Subcutaneous adipose tissue (tissue), 4 donors: ENCODE data around the gene WDSUB1. TPM values are rescaled to one million over a fixed set of nuclear protein-coding genes. Genes with fewer than 3 reads are reported as not detected.

Experiments
- total RNA-seq, 4 donors: library from RNA; depleted of rRNA; stranded (reverse); fragments of >200 nt; gene quantifications; one replicate each; pipeline ENCODE4 v1.1.0, GENCODE V29; 2016
- TF ChIP-seq, protein P1 (sequence below): fragments of 450-650 bp; IDR thresholded peaks from one replicate; pipeline ENCODE4 v1.5.1; 2016; ENCODE audit warnings: low read depth, mild to moderate bottlenecking, control low read depth, antibody characterized with exemption, moderate library complexity

WDSUB1 gene
- total RNA-seq, 4 donors from 2014 or later, result 5.8 to 9.3 (median 8.2) TPM

DNA sequence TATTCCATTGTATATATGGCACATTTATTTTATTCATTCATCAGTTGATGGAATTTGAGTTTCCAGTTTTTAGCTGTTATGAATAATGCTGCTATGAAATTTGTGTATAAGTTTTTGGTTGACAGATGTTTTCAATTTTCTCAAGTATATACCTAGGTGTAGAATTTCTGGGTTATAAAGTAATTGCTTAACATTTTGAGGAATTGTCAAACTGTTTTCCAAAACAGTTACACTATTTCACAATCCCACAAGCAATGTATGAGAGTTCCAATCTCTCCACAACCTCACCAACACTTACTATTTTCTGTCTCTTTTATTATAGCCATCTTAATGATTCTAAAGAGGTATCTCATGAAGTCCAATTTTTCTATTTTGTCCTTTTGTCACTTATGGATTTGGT lies 12.5 kb upstream of the WDSUB1 start:
- TF ChIP-seq, protein P1, sequence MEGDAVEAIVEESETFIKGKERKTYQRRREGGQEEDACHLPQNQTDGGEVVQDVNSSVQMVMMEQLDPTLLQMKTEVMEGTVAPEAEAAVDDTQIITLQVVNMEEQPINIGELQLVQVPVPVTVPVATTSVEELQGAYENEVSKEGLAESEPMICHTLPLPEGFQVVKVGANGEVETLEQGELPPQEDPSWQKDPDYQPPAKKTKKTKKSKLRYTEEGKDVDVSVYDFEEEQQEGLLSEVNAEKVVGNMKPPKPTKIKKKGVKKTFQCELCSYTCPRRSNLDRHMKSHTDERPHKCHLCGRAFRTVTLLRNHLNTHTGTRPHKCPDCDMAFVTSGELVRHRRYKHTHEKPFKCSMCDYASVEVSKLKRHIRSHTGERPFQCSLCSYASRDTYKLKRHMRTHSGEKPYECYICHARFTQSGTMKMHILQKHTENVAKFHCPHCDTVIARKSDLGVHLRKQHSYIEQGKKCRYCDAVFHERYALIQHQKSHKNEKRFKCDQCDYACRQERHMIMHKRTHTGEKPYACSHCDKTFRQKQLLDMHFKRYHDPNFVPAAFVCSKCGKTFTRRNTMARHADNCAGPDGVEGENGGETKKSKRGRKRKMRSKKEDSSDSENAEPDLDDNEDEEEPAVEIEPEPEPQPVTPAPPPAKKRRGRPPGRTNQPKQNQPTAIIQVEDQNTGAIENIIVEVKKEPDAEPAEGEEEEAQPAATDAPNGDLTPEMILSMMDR, result no peak

DNA sequence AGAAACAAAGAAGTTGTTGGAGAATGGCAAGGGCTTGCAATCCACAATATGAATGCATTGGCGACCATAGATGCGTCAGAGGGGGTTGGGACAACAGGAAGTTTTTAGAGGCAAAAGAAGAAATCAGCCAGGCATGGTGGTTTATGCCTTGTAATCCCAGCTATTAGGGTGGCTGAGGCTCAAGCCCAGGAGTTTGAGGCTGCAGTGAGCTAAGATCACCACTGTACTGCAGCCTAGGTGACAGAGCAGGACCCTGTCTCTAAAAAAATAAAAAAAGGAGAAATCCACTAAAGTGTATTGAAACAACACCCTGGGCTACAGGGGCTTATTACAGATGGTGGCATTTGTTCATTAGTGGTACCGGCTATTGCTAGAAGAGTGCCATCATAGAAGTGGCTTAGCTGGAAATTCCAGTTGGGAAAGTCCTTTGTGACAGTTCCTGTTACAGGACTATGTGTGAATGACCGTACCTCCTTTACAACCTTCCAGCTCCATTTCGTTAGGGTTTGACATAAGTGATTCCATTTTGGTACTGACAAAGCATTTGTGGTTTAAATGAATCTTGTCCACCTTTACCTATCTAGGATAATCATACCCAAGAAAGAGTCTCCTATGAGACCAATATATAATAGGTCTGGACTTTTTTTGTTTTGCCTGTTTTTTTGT lies 10.7 kb upstream of the WDSUB1 start:
- TF ChIP-seq, protein P1, result no peak

DNA sequence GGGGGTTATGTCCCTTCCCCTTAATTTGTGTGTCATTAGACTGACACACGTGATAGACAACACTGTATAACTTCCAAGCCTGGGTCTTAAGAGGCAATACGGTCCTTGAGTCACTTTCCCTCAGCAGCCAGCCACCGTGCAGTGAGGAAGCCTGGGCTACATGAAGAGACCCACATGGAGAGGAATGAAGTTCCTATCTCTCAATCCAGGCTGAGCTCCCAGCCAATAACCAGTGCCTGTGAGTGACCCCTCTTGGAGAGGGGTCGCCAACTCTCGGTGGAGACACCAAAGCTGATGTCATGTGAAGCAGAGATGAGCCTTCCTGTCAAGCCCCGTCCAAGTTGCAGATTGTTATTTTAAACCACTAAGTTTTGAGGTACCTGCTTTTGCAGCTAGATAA lies 5.7 kb upstream of the WDSUB1 start:
- TF ChIP-seq, protein P1, result no peak

DNA sequence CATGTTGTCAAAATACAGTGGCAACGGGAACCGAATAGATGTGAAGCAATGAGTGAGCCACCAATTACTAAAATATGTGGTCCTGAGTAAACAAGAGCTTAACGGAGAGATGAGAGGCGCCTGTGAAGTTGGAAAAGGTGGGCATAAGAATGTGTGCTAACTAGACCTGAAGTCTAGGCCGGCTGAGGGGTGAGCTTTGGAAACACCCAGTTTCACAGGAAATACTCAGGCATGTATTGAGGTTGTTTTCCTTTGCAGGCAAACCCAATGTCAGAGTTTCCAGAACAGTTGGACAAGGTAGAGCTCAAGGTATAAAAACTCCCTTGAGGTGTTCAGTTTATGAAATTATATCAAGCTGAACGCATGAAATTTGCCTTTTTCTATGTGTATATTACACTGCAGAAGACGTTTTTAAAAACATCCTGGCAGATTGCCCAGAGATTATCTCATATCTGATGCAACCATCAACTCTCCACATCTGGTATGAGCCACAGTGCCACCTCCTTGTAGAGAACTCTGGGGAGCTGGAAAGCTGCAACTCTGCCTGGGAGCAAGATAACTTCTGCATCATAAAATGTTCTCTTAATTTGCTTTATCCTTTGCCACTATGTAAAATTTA lies 3.9 kb upstream of the WDSUB1 start:
- TF ChIP-seq, protein P1, result no peak

DNA sequence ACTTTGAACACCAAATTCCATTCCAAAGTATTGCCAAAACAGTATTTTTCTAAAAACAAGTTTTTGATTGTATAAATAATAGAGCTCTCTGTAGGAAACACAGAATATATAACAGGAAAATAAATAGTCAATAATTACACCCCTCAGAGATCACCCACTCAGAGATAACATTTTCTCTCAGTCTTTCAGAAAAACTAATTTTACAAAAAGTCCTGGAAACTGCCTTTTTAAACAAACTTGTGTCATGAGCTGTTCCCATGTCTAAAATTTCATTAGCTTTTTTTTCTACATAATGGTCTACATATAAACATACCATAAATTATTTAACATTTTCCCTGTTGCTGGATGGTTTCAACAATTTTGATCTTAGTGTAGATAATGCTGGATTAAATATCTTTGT lies 1.2 kb upstream of the WDSUB1 start:
- TF ChIP-seq, protein P1, result no peak

DNA sequence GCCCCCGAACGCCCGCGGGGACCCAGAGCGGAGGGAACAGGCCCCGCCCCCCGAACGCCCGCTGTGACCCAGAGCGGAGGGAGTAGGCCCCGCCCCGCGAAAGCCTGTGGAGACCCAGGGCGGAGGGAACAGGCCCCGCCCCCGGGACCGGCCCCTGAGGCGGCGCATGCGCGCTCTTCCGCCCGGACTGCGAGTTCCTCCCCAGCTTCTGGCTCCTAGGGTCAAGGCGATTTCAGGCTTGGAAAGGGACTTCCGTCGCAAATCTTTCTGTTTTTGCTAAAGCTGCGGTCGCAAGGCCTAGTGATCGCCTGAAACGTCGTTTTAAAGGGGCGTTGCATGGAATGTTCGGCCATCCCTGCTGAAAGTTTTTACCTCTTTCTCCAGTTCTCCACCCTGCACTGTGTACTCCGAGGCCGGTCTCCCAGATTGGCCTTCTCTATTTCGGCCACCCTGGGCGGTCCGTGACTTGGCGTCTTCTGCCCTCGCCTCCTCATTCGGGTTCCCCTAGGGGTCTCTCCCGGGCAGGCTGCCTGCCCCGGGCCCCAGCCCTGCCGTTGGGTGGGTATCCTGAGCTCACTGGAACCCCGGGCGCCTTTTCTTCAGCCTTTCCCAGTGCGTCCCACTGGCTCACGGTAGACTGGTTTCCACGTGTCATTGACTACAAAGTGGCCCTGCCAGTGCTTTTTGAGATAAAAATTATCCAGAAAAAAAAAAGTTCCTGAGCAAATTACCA lies 372 bp upstream of the WDSUB1 start:
- TF ChIP-seq, protein P1, result no peak

DNA sequence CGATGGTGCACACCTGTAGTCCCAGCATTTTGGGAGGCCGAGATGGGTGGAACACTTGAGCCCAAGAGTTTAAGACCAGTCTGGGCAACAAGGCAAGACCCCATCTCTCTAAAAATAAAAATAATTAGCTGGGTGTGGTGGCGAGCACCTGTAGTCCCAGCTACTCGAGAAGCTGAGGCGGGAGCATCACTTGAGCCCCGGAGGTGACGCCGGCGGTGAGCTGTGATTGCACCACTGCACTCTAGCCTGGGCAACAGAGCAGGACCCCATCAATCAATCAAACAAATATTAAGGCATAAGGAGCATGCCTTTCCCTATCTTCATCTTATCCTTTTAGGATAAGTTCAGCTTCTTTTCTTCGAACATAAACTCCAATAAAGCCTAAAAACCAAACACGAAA lies 1.1 kb downstream of the WDSUB1 start:
- TF ChIP-seq, protein P1, result no peak
